Transverse colon (tissue), 4 donors: ENCODE measurements around the gene IAPP. TPM values are rescaled to one million over a fixed set of nuclear protein-coding genes. Genes with fewer than 3 reads are reported as not detected.
"Not testable (repeated sequence)": the region's sequence is repeated elsewhere in the genome, so short reads cannot be mapped to it uniquely, and the experiment has no call there.

ENCODE experiments used
- DNase-seq: peaks from one replicate; pipeline ENCODE4 v3.0.0-alpha.2; 2019
- H3K27ac ChIP-seq, 4 donors: fragments of 200-600 bp; sonication (generic); 2 replicates each; pipeline ENCODE4 v1.5.1; 2016 to 2018; ENCODE audit warnings: inconsistent platforms in 4 of 4
- H3K27me3 ChIP-seq: fragments of 200-600 bp; sonication (generic); 2 replicates; pipeline ENCODE4 v1.5.1; 2017; ENCODE audit warnings: inconsistent platforms
- H3K36me3 ChIP-seq, 4 donors: fragments of 200-600 bp; sonication (generic); 2 replicates each; pipeline ENCODE4 v1.5.1; 2017 to 2019; ENCODE audit warnings: inconsistent platforms in 4 of 4
- H3K4me1 ChIP-seq, 4 donors: fragments of 200-600 bp; sonication (generic); 2 replicates each; pipeline ENCODE4 v1.5.1; 2017 to 2020; ENCODE audit warnings: inconsistent platforms in 4 of 4
- H3K4me3 ChIP-seq, 4 donors: fragments of 200-600 bp; sonication (generic); 1 replicate in 1 of 4; 2 replicates in 3 of 4; pipeline versions ENCODE4 v1.5.1 to v1.6.1; 2017 to 2019; ENCODE audit warnings: inconsistent platforms in 4 of 4
- H3K9me3 ChIP-seq, 2 donors: fragments of 200-600 bp; sonication (generic); 2 replicates each; pipeline ENCODE4 v1.5.1; 2017 to 2019; ENCODE audit warnings: inconsistent platforms in 2 of 2
- EP300 ChIP-seq: sonication (generic); formaldehyde crosslinking; IDR thresholded peaks from one replicate; pipeline ENCODE4 v1.6.1; 2017; ENCODE audit warnings: antibody characterized with exemption, low read depth
- POLR2A ChIP-seq: fragments of 450-650 bp; IDR thresholded peaks from one replicate; pipeline ENCODE4 v1.6.1; 2016; ENCODE audit warnings: antibody characterized with exemption, mild to moderate bottlenecking, moderate library complexity
- POLR2AphosphoS5 ChIP-seq, 3 donors: sonication (generic); formaldehyde crosslinking; IDR thresholded peaks; one replicate each; pipeline ENCODE4 v1.6.1; 2016; ENCODE audit warnings: antibody characterized with exemption in 3 of 3
- WGBS, 2 donors: methylation state at CpG; one replicate each; pipeline ENCODE4 v1.1.5; 2018; ENCODE audit warnings: low coverage in 1 of 2; 5-methylcytosine and 5-hydroxymethylcytosine counted together
- in situ Hi-C, 4 donors: fragments of 200-750 bp; cut with MboI; loops; one replicate each; pipeline versions ENCODE4 v1.15.0 to v1.15.1; 2017; ENCODE audit warnings: low sequenced_read_pairs in 3 of 4, low pct_ligation_motif_present in 1 of 4, low pct_unique_long_range_greater_than_20kb in 1 of 4
- intact Hi-C: fragments of 100-400 bp; cut with DNase I; formaldehyde crosslinking; loops from one replicate; pipeline ENCODE4 v1.15.1; 2023; ENCODE audit warnings: low total_unique reads
- total RNA-seq, 4 donors: library from RNA; depleted of rRNA; stranded (reverse); fragments of >200 nt; gene quantifications; one replicate each; pipeline ENCODE4 v1.1.0, GENCODE V29; 2016
- TF ChIP-seq, protein P1 (sequence below), 5 experiments: fragments of 200-600 bp in 3 of 5; fragments of 450-650 bp in 2 of 5; sonication (generic) in 3 of 5; IDR thresholded peaks; 1 replicate in 2 of 5; 2 replicates in 3 of 5; pipeline ENCODE4 v1.5.1; 2016 to 2017; ENCODE audit warnings: antibody characterized with exemption in 5 of 5, inconsistent platforms in 3 of 5, mild to moderate bottlenecking in 2 of 5, moderate library complexity in 1 of 5

IAPP gene
- total RNA-seq, 4 donors from 2014 or later: not detected

DNA sequence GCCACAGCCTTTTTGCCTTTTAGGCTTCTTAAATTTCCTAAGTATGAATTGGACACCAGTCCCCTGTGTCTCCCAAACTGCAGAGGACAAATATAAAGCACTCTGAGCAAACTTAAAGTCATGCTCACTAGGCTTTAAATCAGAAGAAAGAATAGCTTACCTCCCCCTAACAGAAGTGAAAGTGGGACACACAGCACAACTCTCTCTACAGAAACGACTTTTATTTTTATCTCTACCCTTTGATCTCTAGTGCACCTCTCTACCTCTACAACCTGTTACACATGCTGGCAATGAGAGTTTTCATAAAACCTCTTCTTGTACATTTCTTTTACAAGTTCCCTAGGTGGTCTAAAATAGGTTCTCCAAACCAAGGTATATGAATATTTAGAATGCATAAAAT, 19.7 kb downstream of the IAPP start:
- H3K27ac ChIP-seq: no peak overlapping the region
- no peaks in the 10 kb centered on the region for H3K4me1 ChIP-seq
- H3K9me3 ChIP-seq: no peaks in the 10 kb centered on the region
- intact Hi-C loops (no loop called here), in situ Hi-C loops (no loop called here)
- no peak overlapping the region for H3K4me3 ChIP-seq
- WGBS, 2 donors: 0 to 35% methylated on average over 1 of the region's 1 CpG
- no peak for DNase-seq
- no peaks in the 10 kb centered on the region for H3K27me3 ChIP-seq
- H3K36me3 ChIP-seq: no peaks in the 10 kb centered on the region
- no peak for TF ChIP-seq EP300
- no peak for TF ChIP-seq POLR2A
- TF ChIP-seq, protein P1, sequence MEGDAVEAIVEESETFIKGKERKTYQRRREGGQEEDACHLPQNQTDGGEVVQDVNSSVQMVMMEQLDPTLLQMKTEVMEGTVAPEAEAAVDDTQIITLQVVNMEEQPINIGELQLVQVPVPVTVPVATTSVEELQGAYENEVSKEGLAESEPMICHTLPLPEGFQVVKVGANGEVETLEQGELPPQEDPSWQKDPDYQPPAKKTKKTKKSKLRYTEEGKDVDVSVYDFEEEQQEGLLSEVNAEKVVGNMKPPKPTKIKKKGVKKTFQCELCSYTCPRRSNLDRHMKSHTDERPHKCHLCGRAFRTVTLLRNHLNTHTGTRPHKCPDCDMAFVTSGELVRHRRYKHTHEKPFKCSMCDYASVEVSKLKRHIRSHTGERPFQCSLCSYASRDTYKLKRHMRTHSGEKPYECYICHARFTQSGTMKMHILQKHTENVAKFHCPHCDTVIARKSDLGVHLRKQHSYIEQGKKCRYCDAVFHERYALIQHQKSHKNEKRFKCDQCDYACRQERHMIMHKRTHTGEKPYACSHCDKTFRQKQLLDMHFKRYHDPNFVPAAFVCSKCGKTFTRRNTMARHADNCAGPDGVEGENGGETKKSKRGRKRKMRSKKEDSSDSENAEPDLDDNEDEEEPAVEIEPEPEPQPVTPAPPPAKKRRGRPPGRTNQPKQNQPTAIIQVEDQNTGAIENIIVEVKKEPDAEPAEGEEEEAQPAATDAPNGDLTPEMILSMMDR (IDR thresholded peaks at IDR 0.05): no peak
- no peak for TF ChIP-seq POLR2AphosphoS5 (IDR thresholded peaks at IDR 0.05)

DNA sequence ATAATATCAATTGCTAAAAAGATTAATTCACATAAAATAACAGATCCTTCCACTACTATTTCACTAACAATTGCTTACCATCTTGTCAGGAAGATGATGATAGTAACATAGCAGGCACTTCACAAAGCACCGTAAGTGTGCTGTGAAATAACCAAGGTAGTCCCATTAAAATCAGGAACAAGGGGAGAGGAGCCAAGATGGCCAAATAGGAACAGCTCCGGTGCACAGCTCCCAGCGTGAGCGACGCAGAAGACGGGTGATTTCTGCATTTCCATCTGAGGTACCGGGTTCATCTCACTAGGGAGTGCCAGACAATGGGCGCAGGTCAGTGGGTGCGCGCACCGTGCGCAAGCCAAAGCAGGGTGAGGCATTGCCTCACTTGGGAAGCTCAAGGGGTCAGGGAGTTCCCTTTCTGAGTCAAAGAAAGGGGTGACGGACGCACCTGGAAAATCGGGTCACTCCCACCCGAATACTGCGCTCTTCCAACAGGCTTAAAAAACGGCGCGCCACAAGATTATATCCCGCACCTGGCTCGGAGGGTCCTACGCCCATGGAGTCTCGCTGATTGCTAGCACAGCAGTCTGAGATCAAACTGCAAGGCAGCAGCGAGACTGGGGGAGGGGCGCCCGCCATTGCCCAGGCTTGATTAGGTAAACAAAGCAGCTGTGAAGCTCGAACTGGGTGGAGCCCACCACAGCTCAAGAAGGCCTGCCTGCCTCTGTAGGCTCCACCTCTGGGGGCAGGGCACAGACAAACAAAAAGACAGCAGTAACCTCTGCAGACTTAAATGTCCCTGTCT, 22.3 kb downstream of the IAPP start:
- intact Hi-C loops, H3K36me3 ChIP-seq, H3K4me1 ChIP-seq, in situ Hi-C loops, DNase-seq, H3K9me3 ChIP-seq, H3K27ac ChIP-seq, H3K27me3 ChIP-seq, H3K4me3 ChIP-seq: not testable (repeated sequence)
- WGBS, 2 donors: 90 to 100% methylated on average over 1 to 28 of the region's 28 CpGs

DNA sequence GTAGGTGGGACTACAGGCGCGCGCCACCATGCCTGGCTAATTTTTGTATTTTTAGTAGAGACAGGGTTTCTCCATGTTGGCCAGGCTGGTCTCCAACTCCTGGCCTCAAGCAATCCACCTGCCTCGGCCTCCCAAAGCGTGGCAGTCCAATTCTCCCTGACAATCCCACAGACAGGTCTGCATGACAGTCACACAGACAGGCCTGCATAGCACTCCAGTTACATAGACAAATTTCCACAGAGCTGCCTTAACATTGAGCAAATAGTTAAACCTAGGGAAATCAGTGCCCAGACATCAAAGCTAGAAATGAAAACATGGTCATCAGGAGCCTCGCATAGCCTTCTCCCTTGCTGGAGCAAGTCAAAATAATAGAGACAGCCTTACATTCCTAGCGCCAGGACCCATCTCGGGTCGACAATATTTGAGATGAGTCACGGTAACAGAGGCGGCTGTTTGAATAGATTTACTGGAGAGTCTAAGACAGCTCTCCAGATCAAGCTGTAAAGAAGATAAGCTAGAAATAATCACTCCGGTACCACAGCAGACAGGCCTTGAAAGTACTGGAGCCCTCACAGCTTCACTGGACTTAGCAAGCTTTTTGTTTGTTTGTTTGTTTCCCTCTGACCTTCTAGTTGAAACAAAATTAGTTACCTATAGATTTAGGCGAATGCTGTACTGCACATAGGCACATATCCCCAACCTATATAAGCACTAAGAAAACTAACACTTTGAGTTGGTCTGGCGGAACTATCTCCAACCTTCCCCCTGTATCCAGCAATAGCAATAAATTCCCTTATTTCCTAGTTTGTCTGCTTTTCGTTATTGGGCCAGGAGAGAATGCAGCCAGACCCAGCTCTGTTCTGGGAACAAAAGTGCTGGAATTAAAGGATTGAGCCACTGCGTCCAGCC, 40.9 kb downstream of the IAPP start:
- H3K4me1 ChIP-seq: no peaks in the 10 kb centered on the region
- 73 to 83% methylated on average over 14 to 16 of the region's 16 CpGs for WGBS, 2 donors
- TF ChIP-seq POLR2AphosphoS5 (IDR thresholded peaks at IDR 0.05) (no peak), POLR2A (no peak)
- H3K27me3 ChIP-seq: no peaks in the 10 kb centered on the region
- DNase-seq: no peak
- no peaks in the 10 kb centered on the region for H3K9me3 ChIP-seq
- no peak overlapping the region for H3K4me3 ChIP-seq
- no peak overlapping the region for H3K27ac ChIP-seq
- H3K36me3 ChIP-seq: no peaks in the 10 kb centered on the region
- in situ Hi-C loops: no loop called here
- intact Hi-C loops: no loop called here

DNA sequence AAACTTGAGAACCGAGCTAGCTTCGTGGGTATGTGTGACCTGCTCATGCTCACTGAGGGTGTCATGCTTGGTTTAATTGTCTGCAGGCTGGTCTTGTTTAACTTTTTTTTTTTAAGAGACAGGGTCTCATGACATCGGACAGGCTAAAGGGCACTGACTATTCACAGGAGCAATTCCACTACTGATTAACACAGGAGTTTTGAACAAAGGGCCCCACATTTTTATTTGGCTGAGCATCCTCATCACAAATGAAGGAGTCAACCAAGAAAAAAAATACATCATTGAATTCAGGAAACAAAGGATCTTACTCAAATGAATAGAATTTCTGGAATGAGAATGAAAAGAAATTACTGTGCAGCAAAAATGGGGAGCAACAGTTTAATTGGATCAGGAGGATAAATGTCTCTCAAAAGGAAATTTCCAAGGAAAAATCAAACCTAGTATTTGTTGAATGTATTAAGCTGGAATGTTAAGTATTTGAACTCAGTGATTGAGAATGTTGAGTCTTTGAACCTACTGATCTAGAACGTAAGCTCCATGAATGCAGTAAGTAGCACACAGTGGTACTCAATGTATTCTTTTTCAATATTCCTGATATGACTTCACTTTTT, 43.9 kb downstream of the IAPP start:
- TF ChIP-seq POLR2AphosphoS5 (IDR thresholded peaks at IDR 0.05) (no peak), EP300 (no peak), POLR2A (no peak)
- TF ChIP-seq, protein P1 (IDR thresholded peaks at IDR 0.05): no peak

DNA sequence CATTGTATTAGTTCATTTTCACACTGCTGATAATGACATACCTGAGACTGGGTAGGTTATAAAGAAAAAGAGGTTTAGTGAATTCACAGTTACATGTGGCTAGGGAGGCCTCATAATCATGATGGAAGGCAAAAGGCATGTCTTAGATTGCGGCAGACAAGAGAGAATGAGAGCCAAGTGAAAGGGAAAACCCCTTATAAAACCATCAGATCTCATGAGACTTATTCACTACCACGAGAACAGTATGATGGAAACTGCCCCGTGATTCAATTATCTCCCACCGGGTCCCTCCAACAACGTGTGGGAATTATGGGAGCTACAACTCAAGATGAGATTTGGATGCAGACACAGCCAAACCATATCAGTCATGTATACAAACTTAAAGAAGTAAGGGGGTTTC, 45.7 kb downstream of the IAPP start:
- H3K9me3 ChIP-seq, DNase-seq, intact Hi-C loops, in situ Hi-C loops, H3K36me3 ChIP-seq, H3K4me3 ChIP-seq, H3K27ac ChIP-seq, H3K4me1 ChIP-seq, H3K27me3 ChIP-seq: not testable (repeated sequence)
- WGBS, 2 donors: 69 to 82% methylated on average over 5 of the region's 5 CpGs

More for the DNA sequence above, 43.9 kb downstream of the IAPP start:
- 47 to 71% methylated on average over 4 of the region's 4 CpGs for WGBS, 2 donors
- H3K27ac ChIP-seq: no peak overlapping the region
- no peak for DNase-seq
- no peaks in the 10 kb centered on the region for H3K36me3 ChIP-seq
- intact Hi-C loops: no loop called here
- H3K4me3 ChIP-seq: no peak overlapping the region
- H3K4me1 ChIP-seq: no peaks in the 10 kb centered on the region
- H3K9me3 ChIP-seq: no peaks in the 10 kb centered on the region
- in situ Hi-C loops: no loop called here
- H3K27me3 ChIP-seq: no peaks in the 10 kb centered on the region

DNA sequence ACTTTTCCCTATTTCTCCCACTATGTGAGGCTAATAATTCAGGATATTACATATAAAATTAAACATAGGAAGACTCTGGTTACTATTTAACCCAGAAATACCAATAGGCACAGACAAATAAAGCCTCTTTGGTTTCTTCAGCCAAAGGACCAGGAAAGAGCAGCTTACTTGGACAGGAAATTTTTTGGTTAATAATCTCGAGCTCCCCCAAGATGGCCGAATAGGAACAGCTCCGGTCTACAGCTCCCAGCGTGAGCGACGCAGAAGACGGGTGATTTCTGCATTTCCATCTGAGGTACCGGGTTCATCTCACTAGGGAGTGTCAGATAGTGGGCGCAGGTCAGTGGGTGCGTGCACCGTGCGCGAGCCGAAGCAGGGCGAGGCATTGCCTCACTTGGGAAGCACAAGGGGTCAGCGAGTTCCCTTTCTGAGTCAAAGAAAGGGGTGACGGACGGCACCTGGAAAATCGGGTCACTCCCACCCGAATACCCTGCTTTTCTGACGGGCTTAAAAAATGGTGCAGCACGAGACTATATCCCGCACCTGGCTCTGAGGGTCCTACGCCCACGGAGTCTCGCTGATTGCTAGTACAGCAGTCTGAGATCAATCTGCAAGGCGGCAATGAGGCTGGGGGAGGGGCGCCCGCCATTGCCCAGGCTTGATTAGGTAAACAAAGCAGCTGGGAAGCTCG, 46.5 kb downstream of the IAPP start:
- in situ Hi-C loops, intact Hi-C loops, H3K27ac ChIP-seq, H3K4me1 ChIP-seq, H3K9me3 ChIP-seq, DNase-seq, H3K27me3 ChIP-seq, H3K4me3 ChIP-seq, H3K36me3 ChIP-seq: not testable (repeated sequence)
- WGBS, 2 donors: 86% methylated on average over 29 of the region's 30 CpGs; no CpG with 5 or more reads in 1 of the 2 donors
